Measurements from ENCODE around the gene AGR2. TPM values are rescaled to one million over a fixed set of nuclear protein-coding genes. Genes with fewer than 3 reads are reported as not detected.

AGR2 gene
- total RNA-seq, 1 donor from 2014 or later = 7.4 TPM

DNA sequence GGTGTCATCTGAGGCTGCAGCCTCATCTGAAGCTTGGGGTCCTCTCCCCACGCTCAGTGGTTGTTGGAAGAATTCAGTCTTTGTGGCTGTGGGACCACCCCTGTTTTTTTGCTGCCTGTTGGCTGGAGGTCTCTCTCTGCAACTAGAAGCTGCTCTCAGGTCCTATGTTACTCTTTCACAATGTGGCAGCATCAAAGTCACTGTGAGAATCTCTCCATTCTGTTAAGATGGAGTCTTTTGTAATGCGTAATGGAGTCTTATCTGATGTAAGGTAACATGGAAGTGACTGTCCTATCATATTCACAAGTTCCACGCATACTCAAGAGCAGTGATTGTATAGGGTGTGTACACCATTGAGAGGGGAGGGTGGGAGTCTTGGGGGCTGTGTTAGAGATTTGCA is 26.3 kb downstream of the AGR2 start:
- Histone ChIP-seq H3K27me3 (ENCODE audit: control insufficient read depth, insufficient read depth, low read length) (no peaks in the 10 kb centered on the region), H3K36me3 (ENCODE audit: control insufficient read depth, insufficient read depth, low read length) (peaks cover 1% of the 10 kb centered on the region), H3K4me3 (ENCODE audit: low read depth, low read length) (no peak overlapping the region)
- no peak for TF ChIP-seq CTCF (IDR thresholded peaks at IDR 0.05; ENCODE audit: insufficient read depth, low read length, poor library complexity, severe bottlenecking)
- DNase-seq (ENCODE audit: low read depth) = no peak

- H3K36me3 ChIP-seq (ENCODE audit: control insufficient read depth, insufficient read depth, low read length) = peaks cover 1% of the 10 kb centered on the region
- TF ChIP-seq CTCF (IDR thresholded peaks at IDR 0.05; ENCODE audit: insufficient read depth, low read length, poor library complexity, severe bottlenecking) = no peak
- H3K4me3 ChIP-seq (ENCODE audit: low read depth, low read length) = no peak overlapping the region
- DNase-seq (ENCODE audit: low read depth) = no peak
- no peaks in the 10 kb centered on the region for H3K27me3 ChIP-seq (ENCODE audit: control insufficient read depth, insufficient read depth, low read length)
Observed at GRCh38 chr7:16776053-16776452, 28.7 kb downstream of the AGR2 start.

GRCh38 chr7:16774986-16775385 is 29.8 kb downstream of the AGR2 start:
- Histone ChIP-seq H3K4me3 (ENCODE audit: low read depth, low read length) (no peak overlapping the region), H3K36me3 (ENCODE audit: control insufficient read depth, insufficient read depth, low read length) (peaks cover 1% of the 10 kb centered on the region), H3K27me3 (ENCODE audit: control insufficient read depth, insufficient read depth, low read length) (no peaks in the 10 kb centered on the region)
- no peak for DNase-seq (ENCODE audit: low read depth)
- no peak for TF ChIP-seq CTCF (IDR thresholded peaks at IDR 0.05; ENCODE audit: insufficient read depth, low read length, poor library complexity, severe bottlenecking)

DNA sequence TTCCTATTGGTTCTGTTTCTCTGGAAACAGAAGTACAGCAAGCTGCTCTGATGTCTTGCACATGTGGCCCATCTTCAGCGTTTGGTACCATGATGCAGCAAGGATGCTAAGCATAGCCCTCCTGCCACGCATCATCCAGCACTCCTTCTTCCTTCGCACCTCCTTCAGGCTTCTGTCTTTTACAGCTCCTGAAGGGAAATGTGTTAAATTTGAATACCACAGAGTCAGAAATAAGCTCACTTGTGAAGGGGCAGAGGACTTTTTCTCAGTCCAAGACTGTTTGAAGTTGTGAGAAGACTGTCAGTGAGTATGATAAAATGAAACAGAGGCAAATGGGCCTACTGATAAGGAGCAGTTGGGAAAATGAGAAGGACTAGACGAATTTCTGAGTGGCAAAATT is 30.5 kb downstream of the AGR2 start:
- no peak for TF ChIP-seq CTCF (IDR thresholded peaks at IDR 0.05; ENCODE audit: insufficient read depth, low read length, poor library complexity, severe bottlenecking)
- peaks cover 1% of the 10 kb centered on the region for H3K36me3 ChIP-seq (ENCODE audit: control insufficient read depth, insufficient read depth, low read length)
- DNase-seq (ENCODE audit: low read depth) = no peak
- H3K27me3 ChIP-seq (ENCODE audit: control insufficient read depth, insufficient read depth, low read length) = no peaks in the 10 kb centered on the region
- no peak overlapping the region for H3K4me3 ChIP-seq (ENCODE audit: low read depth, low read length)

GRCh38 chr7:16773884-16774283 is 30.9 kb downstream of the AGR2 start:
- Histone ChIP-seq H3K27me3 (ENCODE audit: control insufficient read depth, insufficient read depth, low read length) (no peaks in the 10 kb centered on the region), H3K36me3 (ENCODE audit: control insufficient read depth, insufficient read depth, low read length) (peaks cover 1% of the 10 kb centered on the region), H3K4me3 (ENCODE audit: low read depth, low read length) (no peak overlapping the region)
- no peak for DNase-seq (ENCODE audit: low read depth)
- no peak for TF ChIP-seq CTCF (IDR thresholded peaks at IDR 0.05; ENCODE audit: insufficient read depth, low read length, poor library complexity, severe bottlenecking)

DNA sequence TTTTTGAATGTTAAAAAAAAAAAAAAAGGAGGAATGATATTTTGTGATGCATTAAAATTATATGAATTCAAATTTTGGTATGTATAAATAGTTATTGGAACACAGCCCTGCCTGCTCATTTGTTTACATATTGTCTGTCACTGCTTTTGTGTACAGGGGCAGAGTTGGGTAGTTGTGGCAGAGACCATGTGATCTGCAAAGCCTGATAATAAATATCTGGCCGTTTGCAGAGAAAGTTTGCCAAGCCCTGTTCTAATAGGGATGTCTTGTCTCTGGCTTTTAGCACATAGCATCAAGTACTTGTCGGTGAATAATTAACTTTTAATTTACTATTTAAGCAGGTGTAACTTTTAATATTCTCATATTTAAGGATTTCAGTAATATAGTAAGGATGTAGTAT is 31.5 kb downstream of the AGR2 start:
- Histone ChIP-seq H3K36me3 (ENCODE audit: control insufficient read depth, insufficient read depth, low read length) (peaks cover under 1% of the 10 kb centered on the region), H3K27me3 (ENCODE audit: control insufficient read depth, insufficient read depth, low read length) (no peaks in the 10 kb centered on the region), H3K4me3 (ENCODE audit: low read depth, low read length) (no peak overlapping the region)
- DNase-seq (ENCODE audit: low read depth) = no peak
- TF ChIP-seq CTCF (IDR thresholded peaks at IDR 0.05; ENCODE audit: insufficient read depth, low read length, poor library complexity, severe bottlenecking) = no peak
